ENCODE measurements around the gene TANGO2.

Gene TANGO2

DNA sequence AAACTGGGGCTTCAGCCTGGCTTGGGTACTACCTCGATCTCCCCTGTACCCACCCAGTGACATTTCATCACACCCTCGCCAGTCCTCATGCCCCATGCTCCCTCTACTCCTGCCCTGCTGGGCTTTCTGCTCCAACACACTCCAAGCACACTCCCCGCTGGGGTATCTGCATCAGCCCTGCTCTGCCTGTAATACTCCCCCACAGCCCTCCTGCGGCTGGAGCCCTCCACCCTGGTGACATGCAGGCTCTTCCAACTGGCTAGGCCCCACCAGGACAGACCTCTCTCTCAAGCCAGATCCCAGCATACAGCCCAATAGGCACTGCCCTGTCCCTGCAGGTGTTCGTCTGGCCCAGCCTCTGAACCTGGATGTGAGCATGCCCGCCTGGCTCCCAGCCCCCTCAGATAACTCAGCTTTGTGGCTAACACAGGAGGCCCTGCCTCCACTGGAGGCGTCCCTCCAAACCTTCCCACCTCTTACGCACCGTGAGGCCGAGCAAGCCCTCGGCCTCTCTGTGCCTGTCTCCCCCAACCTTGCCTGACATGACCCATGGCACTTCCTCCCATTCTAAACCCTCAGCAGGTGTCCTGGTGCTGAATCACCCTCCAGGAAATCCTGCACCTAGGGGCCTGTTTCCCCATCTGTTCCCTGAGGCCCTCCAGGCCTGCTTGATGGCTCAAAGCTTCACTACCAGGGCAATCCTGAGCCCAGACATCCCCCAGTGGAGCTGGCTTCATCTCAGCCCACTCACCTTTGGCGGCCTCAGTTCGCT, 45.8 kb upstream of the TANGO2 start:
- TF ChIP-seq, protein P1, sequence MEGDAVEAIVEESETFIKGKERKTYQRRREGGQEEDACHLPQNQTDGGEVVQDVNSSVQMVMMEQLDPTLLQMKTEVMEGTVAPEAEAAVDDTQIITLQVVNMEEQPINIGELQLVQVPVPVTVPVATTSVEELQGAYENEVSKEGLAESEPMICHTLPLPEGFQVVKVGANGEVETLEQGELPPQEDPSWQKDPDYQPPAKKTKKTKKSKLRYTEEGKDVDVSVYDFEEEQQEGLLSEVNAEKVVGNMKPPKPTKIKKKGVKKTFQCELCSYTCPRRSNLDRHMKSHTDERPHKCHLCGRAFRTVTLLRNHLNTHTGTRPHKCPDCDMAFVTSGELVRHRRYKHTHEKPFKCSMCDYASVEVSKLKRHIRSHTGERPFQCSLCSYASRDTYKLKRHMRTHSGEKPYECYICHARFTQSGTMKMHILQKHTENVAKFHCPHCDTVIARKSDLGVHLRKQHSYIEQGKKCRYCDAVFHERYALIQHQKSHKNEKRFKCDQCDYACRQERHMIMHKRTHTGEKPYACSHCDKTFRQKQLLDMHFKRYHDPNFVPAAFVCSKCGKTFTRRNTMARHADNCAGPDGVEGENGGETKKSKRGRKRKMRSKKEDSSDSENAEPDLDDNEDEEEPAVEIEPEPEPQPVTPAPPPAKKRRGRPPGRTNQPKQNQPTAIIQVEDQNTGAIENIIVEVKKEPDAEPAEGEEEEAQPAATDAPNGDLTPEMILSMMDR (IDR thresholded peaks at IDR 0.05; ENCODE audit: extremely low read depth, missing control alignments), result no peak

DNA sequence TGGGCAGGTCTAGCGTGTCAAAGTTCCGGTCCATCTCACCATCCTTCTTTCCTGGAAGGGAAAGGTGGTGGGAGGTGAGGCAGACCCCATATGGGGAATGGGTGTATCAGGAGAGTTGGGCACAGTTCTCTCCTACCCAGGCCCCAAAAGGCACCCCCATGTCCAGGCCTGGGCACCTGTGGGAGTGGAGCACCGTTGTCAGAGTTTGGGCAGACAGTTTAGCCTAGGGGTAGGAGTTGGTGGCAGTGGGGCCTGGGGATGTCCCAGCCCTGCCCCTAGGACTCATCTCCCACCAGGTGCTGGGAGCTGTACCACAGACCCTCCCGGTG, 45.2 kb upstream of the TANGO2 start:
- TF ChIP-seq, protein P1 (IDR thresholded peaks at IDR 0.05; ENCODE audit: extremely low read depth, missing control alignments), result no peak
- no peak for DNase-seq (ENCODE audit: low spot score)

More for the DNA sequence above, 45.8 kb upstream of the TANGO2 start:
- no peak for DNase-seq (ENCODE audit: low spot score)

DNA sequence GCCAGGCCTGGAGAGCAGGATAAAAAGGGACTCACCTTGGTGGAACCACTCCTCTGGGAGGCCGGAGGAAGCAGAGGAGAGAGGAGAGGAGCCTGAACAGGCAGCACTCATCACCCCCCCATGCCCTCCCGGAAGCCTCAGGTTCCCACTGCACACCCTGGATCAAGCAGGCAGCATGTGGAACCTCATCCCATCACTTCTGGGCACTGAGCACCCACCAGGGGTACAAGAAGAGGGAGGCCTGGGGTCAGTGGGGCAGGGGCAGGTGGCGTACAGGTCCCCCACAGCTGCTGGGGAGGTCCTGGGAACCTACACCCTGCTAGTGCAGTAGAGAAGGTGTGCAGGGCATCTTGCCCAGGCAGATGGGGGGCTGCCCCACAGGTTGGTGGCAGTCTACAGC, 44.2 kb upstream of the TANGO2 start:
- TF ChIP-seq, protein P1 (IDR thresholded peaks at IDR 0.05; ENCODE audit: extremely low read depth, missing control alignments), result no peak
- no peak for DNase-seq (ENCODE audit: low spot score)

DNA sequence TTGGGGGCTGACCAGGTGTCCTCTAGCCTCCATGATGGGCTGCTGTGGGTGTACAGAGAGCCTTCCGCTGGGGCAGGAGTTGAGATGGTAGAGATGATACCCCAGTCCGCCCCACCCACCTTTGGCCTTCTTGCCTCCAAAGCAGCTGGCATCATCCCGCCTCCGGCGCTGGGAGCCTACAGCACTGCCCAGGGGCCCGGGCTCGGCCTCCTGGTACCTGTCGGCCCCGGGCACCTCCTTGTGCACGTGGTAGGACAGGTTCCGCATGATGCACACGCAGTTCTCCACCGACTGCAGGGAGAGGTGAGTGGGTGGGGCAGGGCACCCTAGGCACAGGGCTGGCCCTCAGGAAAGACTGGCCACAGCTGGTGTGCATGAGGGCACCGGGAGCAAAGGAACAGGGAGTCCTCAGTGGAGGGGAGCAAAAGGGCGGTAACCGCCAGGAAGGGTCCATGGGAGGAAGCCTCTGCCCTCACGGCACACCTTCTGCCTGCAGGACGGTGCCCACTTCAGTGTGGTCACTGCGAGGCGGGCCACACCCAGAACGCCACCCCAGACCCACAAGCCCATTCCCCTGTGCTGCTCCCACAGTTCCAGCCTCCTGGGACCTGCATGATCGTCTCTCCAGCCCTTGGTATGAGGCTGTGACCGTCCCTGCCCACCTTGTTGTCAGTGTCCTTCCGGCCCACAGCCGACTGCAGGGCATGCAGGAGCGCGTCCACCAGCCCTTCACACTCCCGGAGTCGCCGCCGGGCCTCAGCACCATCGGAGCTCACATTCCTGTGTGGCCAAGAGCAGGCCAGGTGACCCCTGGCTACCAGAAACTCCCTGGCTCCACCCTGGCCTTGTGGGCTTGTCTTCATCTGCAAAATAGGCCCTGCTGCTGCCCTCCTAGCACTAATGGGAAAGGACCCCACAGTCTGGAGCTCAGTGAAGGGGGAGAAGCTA, 43.3 kb upstream of the TANGO2 start:
- DNase-seq (ENCODE audit: low spot score), result no peak
- TF ChIP-seq, protein P1 (IDR thresholded peaks at IDR 0.05; ENCODE audit: extremely low read depth, missing control alignments), result no peak

DNA sequence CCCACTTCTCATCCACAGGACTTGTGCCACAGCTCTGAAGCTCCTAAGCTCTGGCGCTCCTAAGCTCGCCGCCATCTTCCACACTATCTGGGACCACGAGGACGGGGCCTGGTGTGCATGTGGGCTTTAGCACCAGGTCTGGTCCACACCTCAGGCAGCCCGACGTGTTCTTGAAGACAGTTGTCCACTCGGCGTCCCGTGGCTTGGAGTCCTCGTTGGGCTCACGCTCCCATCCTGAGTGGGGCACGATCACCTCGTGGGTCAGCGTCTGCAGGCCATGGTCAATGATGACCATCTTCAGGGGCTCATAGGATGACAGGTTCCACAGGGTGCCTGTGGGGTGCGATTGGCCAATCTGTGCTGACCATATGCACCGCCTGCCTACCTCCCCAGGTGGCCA, 42.2 kb upstream of the TANGO2 start:
- DNase-seq (ENCODE audit: low spot score), result no peak
- TF ChIP-seq, protein P1 (IDR thresholded peaks at IDR 0.05; ENCODE audit: extremely low read depth, missing control alignments), result no peak

DNA sequence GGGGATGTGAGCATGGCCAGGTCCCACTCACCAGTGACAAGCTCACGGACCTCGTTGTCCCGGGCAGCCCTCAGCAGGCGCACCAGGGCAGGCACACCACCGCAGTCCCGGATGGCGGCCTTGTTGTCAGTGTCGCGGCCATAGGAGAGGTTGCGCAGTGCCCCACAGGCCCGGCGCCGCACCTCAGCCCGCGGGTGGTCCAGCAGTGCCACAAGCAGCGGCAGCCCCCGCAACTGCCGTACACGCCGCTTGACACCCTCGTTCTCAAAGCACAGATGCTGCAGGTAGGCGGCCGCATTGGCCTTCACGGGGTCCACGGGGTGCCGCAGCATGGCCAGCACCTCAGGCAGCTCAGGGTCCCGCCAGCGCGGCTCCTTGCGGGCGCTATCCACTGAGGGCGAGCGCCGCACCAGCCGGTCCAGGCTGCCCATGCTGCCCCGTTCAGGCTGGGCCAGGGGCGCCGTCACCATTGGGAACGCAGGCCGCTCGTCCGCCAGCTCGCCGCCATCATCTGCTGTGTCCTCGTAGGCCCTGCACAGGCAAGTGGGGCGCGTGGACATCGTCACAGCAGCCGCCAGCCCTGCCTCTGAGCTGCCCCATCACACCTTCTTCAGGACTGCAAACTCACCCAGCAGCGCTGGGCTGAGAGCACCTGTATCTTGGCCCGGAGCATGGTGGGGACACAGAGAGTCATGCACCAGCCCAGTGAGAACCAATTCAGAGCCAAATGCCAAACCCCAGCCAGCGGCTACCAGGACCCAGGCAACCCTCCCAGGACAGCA, 41.0 kb upstream of the TANGO2 start:
- no peak for DNase-seq (ENCODE audit: low spot score)
- TF ChIP-seq, protein P1 (IDR thresholded peaks at IDR 0.05; ENCODE audit: extremely low read depth, missing control alignments), result no peak
